Measurements from ENCODE around the gene FDX1. TPM values are rescaled to one million over a fixed set of nuclear protein-coding genes. Genes with fewer than 3 reads are reported as not detected.

FDX1 gene
- polyA plus RNA-seq, 3 donors, result 3.9 to 20.2 (median 12.8) TPM

- Histone ChIP-seq H2AFZ (ENCODE audit: insufficient read depth, low read depth, low read length, poor library complexity, severe bottlenecking) (peak overlapping the region; percentile 35), H3K36me3 (replicated peaks in 1 of 2; ENCODE audit: control insufficient read depth in 1 of 2, insufficient read depth in 2 of 2, low read length in 2 of 2) (no peaks in the 10 kb centered on the region), H3K9me3 (replicated peaks in 1 of 2; ENCODE audit: control insufficient read depth in 1 of 2, insufficient read depth in 1 of 2, low read length in 2 of 2) (peaks cover 0 to 5% of the 10 kb centered on the region in 2 donors), H3K4me1 (ENCODE audit: control insufficient read depth in 1 of 2, insufficient read depth in 2 of 2, low read length in 2 of 2) (peaks cover 13 to 27% of the 10 kb centered on the region in 2 donors), H3K27ac (ENCODE audit: low read depth in 1 of 2, low read length in 2 of 2) (peak overlapping the region in 1 of 2 donors; percentile 29), H3K9ac (ENCODE audit: insufficient read depth, low read length, poor library complexity, severe bottlenecking) (no peak overlapping the region), H3K4me3 (replicated peaks in 1 of 3; ENCODE audit: low read depth in 2 of 3, low read length in 3 of 3) (no peak overlapping the region), H3K4me2 (replicated peaks; ENCODE audit: extremely low read depth, low read length, poor library complexity, severe bottlenecking) (no peak overlapping the region), H3K27me3 (ENCODE audit: control insufficient read depth in 2 of 2, insufficient read depth in 2 of 2, low read length in 2 of 2) (no peaks in the 10 kb centered on the region), H3K79me2 (ENCODE audit: insufficient read depth, low read length) (no peaks in the 10 kb centered on the region), H4K20me1 (ENCODE audit: insufficient read depth, low read length) (no peaks in the 10 kb centered on the region)
- peak; percentile 28 to 73 (median 41) for DNase-seq
- TF ChIP-seq CTCF (IDR thresholded peaks at IDR 0.05), result no peak
- peak overlapping the region in 1 of 7 donors; percentile 50 for H3K27ac Mint-ChIP-seq
- H3K4me3 Mint-ChIP-seq, result no peak overlapping the region
- peaks cover 17% of the 10 kb centered on the region for H3K4me1 Mint-ChIP-seq
- H3K9me3 Mint-ChIP-seq, result peaks cover 11 to 16% (median 13%) of the 10 kb centered on the region in 7 donors
- intact Hi-C loops (cut with micrococcal nuclease), result no loop called here
- WGBS (ENCODE audit: insufficient coverage), result no CpG with 5 or more reads among the region's 3 CpGs
- no peaks in the 10 kb centered on the region for H3K36me3 Mint-ChIP-seq
- peaks cover 0 to 2% (median 0%) of the 10 kb centered on the region in 3 donors for H3K27me3 Mint-ChIP-seq (ENCODE audit: low read depth in 3 of 3)
Observed at GRCh38 chr11:110409174-110409573, 20.6 kb upstream of the FDX1 start.

- peaks cover 0 to 5% of the 10 kb centered on the region in 2 donors for H3K9me3 ChIP-seq (replicated peaks in 1 of 2; ENCODE audit: control insufficient read depth in 1 of 2, insufficient read depth in 1 of 2, low read length in 2 of 2)
- H3K4me2 ChIP-seq (replicated peaks; ENCODE audit: extremely low read depth, low read length, poor library complexity, severe bottlenecking), result no peak overlapping the region
- no peak overlapping the region for H3K4me3 Mint-ChIP-seq
- no peaks in the 10 kb centered on the region for H3K79me2 ChIP-seq (ENCODE audit: insufficient read depth, low read length)
- peaks cover 13 to 27% of the 10 kb centered on the region in 2 donors for H3K4me1 ChIP-seq (ENCODE audit: control insufficient read depth in 1 of 2, insufficient read depth in 2 of 2, low read length in 2 of 2)
- no CpG with 5 or more reads among the region's 1 CpG for WGBS (ENCODE audit: insufficient coverage)
- no peaks in the 10 kb centered on the region for H3K36me3 Mint-ChIP-seq
- H3K4me3 ChIP-seq (replicated peaks in 1 of 3; ENCODE audit: low read depth in 2 of 3, low read length in 3 of 3), result no peak overlapping the region
- H4K20me1 ChIP-seq (ENCODE audit: insufficient read depth, low read length), result no peaks in the 10 kb centered on the region
- peaks cover 7 to 13% (median 11%) of the 10 kb centered on the region in 7 donors for H3K9me3 Mint-ChIP-seq
- no peak for TF ChIP-seq CTCF (IDR thresholded peaks at IDR 0.05)
- H3K27me3 Mint-ChIP-seq (ENCODE audit: low read depth in 3 of 3), result peaks cover 0 to 2% (median 0%) of the 10 kb centered on the region in 3 donors
- H3K36me3 ChIP-seq (replicated peaks in 1 of 2; ENCODE audit: control insufficient read depth in 1 of 2, insufficient read depth in 2 of 2, low read length in 2 of 2), result no peaks in the 10 kb centered on the region
- no peaks in the 10 kb centered on the region for H3K27me3 ChIP-seq (ENCODE audit: control insufficient read depth in 2 of 2, insufficient read depth in 2 of 2, low read length in 2 of 2)
- H2AFZ ChIP-seq (ENCODE audit: insufficient read depth, low read depth, low read length, poor library complexity, severe bottlenecking), result peak overlapping the region; percentile 44
- intact Hi-C loops (cut with micrococcal nuclease), result no loop called here
- H3K27ac Mint-ChIP-seq, result peak overlapping the region in 2 of 7 donors; percentile 30 to 48
- no peak overlapping the region for H3K27ac ChIP-seq (ENCODE audit: low read depth in 1 of 2, low read length in 2 of 2)
- H3K9ac ChIP-seq (ENCODE audit: insufficient read depth, low read length, poor library complexity, severe bottlenecking), result no peak overlapping the region
- DNase-seq, result peak in 1 of 3 donors; percentile 8
- H3K4me1 Mint-ChIP-seq, result peaks cover 17% of the 10 kb centered on the region
Observed at GRCh38 chr11:110410651-110411050, 19.1 kb upstream of the FDX1 start.

Data from CD14-positive monocyte (primary cell).